NCI-H446 treated with DMSO at 0.1 percent for 48 hours (cell line): ENCODE data around the gene PDPN.

ENCODE experiments used
- DNase-seq: peaks from one replicate; lab custom pipeline; 2025; lab: John Stamatoyannopoulos, UW

The PDPN gene

GRCh38 chr1:13617773-13618172 lies 34.1 kb downstream of the PDPN start:
- no peak for DNase-seq

- no peak for DNase-seq
Measured at GRCh38 chr1:13618483-13618882, 34.9 kb downstream of the PDPN start.

GRCh38 chr1:13619909-13620308 lies 36.3 kb downstream of the PDPN start:
- DNase-seq, result no peak

- no peak for DNase-seq
Measured at GRCh38 chr1:13620825-13621224, 37.2 kb downstream of the PDPN start.

- no peak for DNase-seq
Measured at GRCh38 chr1:13622446-13622845, 38.8 kb downstream of the PDPN start.

DNA sequence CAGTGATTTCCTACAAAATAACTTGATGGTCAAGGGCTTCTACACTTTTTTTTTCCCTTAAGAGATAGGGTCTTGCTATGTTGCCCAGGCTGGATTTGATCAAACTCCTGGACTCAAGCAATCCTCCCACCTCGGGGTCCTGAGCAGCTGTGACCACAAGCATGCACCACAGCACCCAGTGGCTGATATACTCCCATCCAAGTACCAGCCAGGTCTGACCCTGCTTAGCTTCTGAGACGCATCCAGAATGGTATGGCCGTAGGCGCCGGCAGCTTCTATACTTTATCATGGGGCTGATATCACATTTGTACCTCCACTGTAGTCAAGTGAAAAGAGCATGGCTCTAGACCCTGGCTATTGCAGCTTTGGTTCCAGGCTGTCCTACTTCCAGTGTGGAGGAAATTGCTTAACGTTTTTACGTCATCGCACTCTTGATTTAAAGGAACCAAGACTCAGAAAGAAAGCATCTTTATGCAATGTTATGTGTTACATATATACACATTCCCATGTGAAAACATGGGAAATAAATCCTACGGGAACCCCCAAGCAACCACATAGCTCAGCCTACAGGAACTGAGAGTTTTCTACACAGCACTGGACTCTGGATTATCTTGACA lies 39.5 kb downstream of the PDPN start:
- no peak for DNase-seq

GRCh38 chr1:13624526-13624925 lies 40.9 kb downstream of the PDPN start:
- DNase-seq, result no peak

DNA sequence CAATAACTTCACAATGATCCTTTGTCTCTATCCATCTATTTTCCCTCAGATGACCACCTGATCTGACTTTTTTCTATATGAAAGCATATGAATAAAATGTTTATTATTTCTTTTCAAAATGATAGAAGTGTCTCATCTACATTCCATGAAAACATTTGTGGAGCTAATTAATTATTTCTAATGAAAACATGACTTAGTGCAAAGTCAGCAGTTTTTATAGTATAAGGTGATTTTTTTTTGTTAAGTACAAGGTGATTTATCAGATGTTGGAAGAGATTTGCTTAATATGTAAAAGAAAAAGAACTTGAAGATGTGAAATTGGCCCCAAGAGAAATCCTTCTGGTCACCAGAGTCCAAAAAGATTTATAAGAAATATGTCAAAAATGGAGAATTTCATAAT lies 43.5 kb downstream of the PDPN start:
- no peak for DNase-seq

DNA sequence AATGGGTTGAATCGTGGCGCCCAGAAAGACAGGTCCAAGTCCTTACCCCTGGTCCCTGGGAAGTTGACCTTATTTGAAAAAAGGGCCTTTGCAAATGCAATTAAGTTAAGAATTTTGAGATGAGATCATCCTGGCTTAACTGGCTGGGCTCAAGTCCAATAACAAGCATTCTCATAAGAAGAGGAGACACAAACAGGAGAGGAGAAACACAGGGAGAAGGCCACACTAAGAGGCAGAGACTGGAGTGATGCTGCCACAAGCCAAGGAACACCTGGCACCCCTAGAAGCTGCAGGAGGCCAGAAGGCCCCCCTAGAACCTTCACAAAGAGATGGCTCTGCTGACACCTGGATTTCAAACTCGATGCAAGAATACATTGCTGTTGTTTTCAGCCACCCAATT lies 44.6 kb downstream of the PDPN start:
- DNase-seq, result no peak

- DNase-seq, result no peak
Measured at GRCh38 chr1:13628711-13629110, 45.1 kb downstream of the PDPN start.

GRCh38 chr1:13642306-13643004 lies 58.8 kb downstream of the PDPN start:
- DNase-seq, result no peak

DNA sequence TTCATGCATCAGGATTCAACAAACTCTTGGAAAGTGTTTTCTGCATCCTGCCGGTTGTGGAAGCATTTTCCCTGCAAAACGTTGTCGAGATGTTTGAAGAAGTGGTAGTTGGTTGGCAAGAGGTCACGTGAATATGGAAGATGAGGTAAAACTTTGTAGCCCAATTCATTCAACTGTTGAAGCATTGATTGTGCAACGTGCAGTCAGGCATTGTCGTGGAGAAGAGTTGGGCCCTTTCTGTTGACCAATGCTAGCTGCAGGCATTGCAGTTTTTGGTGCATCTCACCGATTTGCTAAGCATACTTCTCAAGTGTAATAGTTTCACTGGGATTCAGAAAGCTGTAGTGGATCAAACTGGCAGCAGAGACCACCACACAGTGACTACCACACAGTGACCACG lies 59.4 kb downstream of the PDPN start:
- no peak for DNase-seq

- DNase-seq, result no peak
Measured at GRCh38 chr1:13646521-13646920, 62.9 kb downstream of the PDPN start.

- no peak for DNase-seq
Measured at GRCh38 chr1:13651279-13651678, 67.6 kb downstream of the PDPN start.

GRCh38 chr1:13652238-13652637 lies 68.6 kb downstream of the PDPN start:
- DNase-seq, result no peak

- no peak for DNase-seq
Measured at GRCh38 chr1:13661539-13661938, 77.9 kb downstream of the PDPN start.

DNA sequence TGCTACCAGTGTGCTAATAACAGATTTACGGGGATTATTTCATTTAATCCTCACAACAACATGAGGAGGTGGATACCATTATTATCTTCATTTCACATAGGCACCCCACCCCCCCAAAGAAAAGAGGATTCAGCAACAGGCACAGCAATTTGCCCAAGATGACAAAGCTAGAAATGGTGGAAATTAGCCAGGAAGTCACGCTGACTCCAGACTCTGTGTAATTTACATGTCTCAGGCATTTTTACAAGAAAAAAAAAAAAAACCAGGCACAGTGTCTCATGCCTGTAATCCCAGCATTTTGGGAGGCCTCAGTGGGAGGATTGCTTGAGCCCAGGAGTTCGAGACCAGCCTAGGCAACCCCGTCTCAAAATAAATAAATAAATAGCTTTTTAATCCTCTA lies 78.9 kb downstream of the PDPN start:
- DNase-seq, result no peak

GRCh38 chr1:13663969-13664368 lies 80.3 kb downstream of the PDPN start:
- no peak for DNase-seq

DNA sequence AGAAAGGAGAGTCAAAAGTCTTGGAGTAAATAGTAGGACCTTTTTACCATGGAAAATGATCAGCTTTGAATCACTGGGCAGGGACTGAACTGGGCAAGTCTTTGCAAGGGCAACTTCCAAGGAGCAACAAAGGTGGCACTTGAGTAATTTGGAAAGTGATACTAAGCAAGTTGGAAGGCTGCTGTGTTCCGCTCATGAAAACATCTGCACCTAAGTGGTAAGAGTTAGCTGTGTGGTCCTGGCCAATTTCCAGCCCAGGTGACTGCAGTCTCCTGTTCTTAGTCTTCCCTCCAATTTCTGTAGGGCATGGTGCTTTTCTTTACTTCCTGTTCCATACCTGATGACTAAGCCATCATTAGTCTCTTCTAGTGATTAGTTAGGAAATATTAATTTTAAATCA lies 80.8 kb downstream of the PDPN start:
- no peak for DNase-seq

DNA sequence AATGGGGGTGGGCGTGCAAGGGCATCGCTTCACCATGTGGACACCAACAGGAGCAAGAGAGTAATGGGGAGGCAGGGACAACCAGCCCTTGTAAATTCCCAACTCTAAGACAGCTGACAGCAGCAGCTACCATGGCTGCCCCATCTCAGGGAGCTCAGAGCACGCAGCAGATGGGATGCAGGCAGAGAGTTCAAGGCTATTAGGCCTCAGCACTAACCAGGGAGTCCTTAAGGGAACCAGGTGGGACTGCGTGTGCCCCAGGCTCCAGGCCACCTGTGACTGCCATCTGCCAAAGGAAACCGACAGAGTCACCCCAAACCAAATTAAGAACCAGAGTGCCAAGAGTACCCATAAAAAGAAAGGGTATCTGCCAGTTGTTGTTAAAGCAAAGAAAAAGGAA lies 82.7 kb downstream of the PDPN start:
- no peak for DNase-seq
